Middle frontal gyrus (tissue), 1 donor: ENCODE measurements around the gene CACNG1.

Experiments used
- DNase-seq: peaks from one replicate; pipeline ENCODE4 v3.0.0-alpha.2; 2015; ENCODE audit warnings: low spot score; ENCODE audit errors: extremely low spot score

CACNG1 gene, protein sequence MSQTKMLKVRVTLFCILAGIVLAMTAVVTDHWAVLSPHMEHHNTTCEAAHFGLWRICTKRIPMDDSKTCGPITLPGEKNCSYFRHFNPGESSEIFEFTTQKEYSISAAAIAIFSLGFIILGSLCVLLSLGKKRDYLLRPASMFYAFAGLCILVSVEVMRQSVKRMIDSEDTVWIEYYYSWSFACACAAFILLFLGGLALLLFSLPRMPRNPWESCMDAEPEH

DNA sequence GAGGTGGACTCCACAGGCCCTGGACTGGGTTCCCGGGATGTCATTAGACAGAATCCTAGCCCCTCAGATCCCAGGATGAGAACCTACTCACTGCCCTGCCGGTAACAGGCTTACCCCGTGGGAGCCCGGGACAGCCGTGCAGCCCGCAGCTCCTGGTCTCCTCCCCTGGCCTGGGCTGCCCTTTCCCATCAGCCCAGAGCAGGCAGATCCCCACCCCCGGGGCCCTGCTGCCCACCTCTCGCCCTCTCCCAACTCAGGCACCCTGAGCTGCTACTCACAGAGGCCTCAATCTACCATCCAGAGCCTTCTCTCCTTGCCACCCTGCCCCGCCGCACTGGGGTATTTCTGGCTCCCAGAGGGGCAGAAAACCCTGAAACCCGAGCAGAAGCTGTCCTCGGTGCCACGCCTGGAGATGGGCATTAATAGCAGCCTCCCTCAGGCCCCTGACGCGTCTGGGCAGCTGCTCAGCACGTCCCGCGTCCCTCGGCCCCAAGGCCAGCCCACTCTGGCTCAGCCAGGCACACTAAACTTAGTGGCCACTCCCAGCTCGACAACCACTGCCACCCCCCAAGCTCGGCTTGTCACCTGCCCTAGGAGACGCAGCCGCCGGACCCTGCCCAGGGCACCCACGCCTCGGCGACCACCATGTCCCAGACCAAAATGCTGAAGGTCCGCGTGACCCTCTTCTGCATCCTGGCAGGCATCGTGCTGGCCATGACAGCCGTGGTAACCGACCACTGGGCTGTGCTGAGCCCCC lies at the start of gene CACNG1:
Gene CACNG1 (plus strand): TSS at position 539 of the 757 bp plus-strand sequence. CDS start 107 bp downstream, at position 646.
- DNase-seq, result no peak

DNA sequence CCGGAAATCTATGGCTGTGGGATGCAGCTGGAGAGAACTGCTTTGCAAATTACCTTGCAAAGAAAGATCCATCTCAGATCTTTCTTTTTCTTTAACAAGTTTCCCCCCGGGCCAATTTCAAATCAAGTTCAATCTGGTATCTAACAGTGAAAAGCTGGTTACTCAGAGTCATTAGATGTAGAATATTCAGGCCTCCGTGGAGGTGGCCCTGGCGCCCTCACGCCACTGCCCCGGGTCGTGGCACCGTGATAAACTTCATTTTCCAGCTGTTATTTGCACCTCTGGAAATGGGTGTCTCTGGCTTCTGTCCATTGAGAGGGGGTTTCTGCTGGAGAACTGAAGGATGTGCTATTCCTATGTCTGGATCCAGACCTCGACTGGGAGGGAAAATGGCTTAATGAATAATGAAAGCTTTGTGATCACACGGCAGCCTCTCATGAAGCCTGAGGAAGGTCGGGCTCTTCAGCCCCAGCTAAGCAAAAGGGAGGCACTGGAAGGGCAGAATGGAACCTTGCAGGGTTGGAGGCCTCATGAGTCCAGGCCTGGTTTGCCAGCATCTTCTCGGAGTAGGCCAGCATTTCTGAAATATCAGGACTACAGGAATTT lies 49.3 kb upstream of the CACNG1 start:
- no peak for DNase-seq

DNA sequence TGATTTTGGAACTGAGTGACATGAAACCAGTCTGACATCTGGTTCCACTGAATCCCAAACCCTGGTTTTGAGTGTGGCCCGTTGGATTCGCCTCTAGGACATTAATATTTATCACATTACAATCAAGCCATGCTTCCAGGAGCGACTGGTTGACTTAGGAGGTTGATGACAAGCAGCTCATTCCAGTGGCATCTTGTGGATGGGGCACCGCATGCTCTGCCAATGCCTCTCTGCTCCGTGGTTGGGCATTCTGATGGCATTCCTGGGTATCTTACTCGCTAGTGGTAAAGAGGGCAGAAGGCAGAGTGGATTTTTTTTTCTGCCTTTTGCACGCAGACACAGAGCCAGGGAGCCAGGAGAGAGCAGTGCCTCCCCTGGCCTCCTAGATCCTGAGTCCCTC lies 48.4 kb upstream of the CACNG1 start:
- no peak for DNase-seq

DNA sequence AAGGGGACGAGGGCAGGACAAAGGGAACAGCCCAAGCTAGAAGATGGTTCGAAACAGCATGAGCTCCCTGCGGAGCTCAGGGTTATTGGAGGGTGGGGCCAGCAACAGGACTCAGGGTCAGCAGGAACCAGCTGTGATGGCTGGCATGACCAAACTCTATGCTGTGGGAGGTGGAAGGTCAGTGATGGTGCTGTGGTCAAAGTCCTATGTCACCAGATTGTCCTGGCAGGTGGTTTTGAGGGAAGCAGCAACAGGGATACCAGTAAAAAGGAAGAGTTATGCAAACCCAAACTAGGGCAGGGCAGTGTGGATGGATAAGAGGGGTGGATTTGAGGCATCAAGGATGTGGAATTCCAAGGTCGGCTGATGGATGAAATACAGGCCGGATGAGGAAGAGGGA lies 47.4 kb upstream of the CACNG1 start:
- DNase-seq, result no peak

DNA sequence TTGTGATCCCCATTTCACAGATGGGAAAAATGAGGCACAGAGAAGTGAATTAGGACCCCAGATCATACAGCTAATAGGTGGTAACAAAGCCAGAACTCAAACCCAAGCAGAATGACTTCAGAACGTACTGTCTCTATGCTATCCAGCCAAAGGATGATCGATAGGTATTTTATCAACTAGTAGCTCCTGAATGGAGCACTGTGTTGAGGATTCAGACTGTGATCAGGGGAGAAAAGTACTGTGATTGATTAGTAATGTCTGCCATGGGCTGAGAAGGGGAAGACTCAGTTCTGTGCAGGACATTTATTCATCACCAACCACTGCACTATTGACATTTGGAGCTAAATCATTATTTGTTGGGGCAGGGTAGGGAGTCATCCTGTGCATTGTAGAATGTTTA lies 41.1 kb upstream of the CACNG1 start:
- no peak for DNase-seq

DNA sequence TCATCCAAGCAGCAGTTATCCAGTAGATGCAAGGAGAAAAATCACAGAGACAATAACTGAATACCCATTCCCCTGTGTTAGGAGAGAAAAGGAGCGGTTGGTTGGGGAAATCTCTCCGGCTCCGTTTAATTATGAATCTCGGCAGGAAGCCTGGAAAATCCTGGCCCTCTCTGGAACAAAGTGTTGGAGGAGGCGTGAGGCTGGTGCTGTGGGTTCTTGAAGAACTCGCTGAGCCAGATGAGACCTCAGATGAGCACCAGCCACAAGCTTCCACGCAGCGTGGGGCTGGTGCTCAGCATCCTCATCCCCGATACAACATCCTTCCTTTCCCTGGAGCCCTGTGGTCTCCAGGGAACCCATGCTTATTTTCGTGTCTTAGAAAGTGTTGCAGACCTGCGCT lies 40.2 kb upstream of the CACNG1 start:
- no peak for DNase-seq

DNA sequence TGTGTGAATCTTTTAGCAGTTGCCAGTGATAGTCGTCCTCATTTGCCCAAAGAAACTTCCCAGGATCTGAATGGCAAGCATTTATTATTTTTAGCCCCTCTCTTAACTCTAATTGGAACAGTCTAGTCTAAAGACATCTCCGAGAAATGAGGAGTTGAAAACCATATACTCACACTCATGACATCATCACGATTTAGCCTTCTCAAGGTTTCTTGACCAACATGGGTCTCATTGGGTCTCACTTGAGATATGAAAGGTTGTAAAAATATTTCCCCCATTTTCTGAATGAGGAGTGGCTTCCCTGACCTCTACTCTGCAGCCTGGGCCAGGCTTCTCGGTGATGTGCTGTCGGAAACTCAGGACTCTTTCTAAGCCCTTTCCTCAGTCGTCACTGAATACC lies 37.1 kb upstream of the CACNG1 start:
- no peak for DNase-seq

DNA sequence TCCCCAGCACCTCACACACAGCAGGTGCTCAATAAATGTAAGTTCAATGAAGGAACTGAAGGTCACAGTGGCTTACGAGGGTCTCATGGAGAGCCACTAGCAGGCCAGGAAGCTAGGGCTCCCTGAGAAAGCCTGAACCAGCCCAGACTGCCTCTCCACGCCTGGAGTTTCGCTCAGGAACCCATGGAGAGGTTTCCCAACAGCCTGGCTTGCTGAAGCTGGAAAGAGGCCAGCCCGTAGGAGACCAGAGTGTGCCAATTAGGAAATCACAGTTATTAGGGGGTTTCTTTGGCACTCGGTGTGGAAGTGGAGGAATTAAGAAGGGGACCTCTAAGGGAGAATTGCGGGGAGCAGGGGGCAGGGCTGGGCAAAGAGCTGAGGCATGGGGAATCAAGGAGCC lies 36.3 kb upstream of the CACNG1 start:
- no peak for DNase-seq

DNA sequence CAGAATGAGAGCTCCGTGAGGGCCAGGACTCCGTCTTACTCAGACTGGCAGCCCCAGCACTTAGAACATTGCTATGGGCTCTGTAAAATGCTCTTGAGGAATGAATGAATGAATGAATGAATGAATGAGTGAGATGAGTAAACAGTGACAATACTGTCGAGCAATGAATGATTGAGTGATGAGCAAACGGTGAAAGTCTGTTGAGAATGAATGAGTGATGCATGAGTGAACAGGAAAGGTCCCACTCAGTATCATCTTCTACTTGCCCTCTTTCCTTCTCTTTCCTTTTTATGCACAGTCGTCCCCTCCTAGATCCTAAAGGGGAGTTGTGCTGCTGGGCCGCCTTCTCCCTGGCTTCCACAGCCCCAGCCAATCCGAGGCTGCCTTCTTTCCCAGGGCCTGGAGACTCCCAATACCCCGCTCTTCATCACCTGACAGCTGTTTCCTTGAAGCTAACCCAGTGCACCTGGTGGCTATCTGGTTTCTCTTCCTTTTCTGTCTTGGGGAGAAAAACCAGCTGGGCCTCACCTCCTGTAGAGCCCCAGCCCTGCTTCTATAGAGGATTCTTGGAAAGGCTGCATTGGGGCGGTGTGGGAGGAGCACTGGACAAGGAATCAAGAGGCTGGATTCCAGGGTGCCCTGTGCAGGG lies 32.7 kb upstream of the CACNG1 start:
- no peak for DNase-seq

DNA sequence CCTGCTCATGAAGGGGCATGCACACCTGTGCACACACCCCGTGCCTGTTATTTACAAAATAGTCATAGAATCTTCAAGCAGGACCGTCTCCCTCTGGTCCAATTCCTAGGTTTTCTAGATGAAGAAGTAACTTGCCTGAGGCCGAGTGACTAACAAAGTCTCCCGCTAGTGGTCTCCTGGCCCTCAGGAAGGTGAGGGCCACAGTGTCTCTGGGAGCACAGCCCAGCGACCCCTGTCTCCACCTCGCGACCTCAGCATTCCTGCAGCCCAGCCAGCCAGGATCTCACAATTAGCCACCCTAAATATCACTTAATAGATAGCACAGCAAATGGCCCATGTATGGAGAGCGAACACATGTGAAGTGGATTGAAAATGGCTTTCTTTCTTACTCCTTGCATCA lies 30.5 kb upstream of the CACNG1 start:
- DNase-seq, result no peak

DNA sequence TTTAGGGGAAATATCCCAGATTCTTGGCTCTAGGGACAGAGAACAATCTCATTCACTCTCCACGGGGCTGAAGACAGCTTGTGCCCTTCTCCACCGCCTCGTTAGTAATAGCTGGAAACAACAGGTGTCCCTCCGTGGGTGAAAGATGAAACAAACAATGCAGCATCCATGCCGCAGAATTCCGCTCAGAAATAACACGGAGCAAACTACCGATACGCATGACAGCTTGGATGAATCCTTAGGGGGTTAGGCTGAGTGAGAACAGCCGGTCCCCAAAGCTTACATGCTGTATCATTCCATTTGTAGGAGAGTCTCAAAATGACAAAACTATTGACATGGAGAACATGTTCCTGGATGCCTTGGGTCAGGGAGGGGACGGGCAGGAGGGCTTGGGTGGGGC lies 29.4 kb upstream of the CACNG1 start:
- DNase-seq, result no peak

DNA sequence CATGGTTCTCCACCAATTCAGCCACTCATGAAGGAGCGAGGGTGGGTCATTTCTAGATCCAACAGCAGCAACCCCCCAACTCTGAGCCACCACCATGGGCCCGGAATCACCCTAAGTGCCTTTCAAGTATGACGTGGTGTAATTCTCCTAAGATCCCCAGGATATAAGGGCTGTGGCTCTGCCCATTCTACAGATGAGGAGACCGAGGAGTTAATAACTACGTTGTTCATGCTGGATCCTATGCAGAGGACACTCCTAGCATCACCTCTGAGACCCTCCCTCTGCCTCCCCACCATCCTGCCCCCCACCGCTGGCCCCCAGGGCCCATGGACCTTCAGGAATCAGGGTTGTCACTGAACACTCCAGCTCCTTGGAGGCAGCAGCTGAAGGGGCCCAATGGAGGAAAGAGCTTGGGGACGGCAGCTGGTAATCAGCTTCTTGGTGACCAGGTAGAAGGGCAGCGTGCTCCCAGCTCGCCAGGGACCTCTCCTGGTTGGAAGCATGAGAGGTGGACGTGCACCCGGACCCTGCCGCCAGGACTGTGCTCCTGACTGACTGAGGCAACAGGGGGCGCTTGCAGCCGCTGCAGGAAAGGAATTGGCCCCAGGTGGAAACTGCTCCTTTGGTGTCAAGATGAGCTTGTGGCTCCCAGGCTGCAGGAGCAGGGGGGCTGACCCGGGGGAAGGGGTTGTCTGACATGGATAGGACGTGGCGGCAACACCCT lies 28.2 kb upstream of the CACNG1 start:
- no peak for DNase-seq

DNA sequence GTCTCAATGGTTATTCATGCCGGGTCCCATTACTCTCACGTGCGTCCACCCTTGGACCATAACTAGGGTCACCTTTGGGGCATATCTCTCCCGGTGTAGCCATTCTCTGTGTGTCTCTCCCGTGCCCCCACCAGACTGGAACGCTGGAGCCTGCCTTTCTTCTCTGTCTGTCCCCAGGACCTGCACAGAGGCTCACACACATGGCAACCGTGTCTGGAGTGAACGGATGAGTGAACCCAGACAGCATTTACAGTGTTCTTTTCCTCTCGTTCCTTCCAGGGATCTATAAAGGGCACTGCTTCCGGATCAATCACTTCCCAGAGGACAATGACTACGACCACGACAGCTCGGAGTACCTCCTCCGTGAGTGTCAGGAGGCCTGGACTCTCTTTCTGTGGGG lies 26.4 kb upstream of the CACNG1 start:
- no peak for DNase-seq

DNA sequence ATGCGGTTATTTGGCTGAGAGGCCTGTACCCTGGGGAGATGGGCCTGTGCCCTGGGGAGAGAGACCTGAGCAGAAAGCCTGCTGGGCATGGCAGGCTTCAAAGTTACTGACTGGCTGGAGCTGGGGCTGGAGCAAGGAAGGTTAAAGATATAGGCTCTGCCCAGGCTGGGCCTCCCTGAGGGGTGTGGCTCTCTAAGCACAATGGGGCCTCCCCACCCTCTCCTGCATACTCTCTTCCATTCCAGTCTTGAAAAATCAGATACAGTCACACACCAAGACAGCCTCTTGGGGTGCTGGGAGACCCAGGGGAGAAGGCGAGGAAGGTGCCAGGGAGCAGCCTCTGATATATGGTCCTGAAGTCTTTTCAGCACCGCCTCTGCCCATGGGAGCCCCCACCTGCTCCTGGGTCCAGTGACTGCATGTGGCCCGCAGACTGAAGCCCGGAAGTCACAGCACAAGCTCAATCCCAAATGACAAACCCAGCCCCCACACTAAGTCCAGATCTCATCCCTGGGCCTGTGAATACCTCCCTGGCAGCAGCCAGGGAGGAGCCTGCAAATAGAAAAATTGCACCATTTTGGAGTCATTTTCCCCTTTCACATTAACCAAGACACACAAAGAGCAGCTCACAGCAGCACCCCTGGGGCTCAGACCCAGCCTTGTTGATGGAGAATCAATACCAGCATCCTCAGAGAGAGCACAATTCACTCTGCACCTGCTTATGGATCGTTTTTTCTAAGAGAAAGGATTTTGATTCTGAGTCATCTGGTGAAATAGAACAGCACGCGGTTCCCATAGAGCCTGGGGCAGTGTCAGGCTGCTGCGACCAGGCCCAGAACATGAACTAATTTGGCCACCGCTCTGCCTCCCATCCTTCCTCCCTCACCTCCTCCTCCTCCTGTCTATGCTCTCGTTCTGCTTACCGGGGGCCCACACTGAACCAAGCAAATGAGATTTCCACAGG lies 25.6 kb upstream of the CACNG1 start:
- DNase-seq, result no peak

DNA sequence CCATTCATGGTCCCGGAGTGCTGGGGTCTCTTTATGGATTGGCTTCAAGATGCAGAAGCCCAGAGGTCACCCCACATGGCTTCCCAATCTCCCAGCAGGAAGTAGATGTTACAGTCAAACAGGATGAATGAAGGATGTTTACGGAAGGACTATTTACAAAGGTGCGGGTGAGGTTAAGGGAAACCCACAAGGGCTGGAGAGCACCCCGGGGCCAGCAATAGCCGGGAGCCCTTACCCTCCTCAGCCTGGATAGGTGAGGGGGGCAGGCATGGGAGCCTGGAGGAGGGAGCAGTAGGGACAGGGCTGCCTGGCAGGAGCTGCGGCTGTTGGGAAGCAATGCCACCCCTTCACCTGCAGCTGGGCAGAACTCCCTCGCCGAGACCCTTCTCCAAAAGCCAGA lies 24.5 kb upstream of the CACNG1 start:
- DNase-seq, result no peak

DNA sequence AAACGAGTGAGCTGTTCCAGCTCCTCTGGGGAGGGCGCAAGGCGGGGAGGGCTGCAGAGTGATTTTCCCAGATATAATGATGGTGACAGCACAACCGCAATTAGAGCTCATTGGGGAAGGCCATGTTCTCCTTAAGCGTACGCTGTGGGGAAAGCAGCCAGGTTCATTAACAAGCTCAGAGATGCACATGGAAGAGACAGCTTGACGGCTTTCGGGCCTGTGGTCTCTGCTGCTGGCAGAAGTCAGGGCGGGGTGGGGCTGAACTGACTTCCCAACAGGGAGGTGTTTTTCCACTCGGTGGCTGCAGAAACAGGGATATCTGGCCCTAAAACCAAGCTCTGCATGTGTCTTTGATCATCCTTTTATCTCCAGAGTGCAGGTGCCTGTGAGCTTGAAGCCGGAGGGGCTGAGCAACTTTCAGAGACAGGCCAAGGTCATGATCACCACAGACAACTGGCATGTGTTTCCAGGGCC lies 24.0 kb upstream of the CACNG1 start:
- DNase-seq, result no peak

DNA sequence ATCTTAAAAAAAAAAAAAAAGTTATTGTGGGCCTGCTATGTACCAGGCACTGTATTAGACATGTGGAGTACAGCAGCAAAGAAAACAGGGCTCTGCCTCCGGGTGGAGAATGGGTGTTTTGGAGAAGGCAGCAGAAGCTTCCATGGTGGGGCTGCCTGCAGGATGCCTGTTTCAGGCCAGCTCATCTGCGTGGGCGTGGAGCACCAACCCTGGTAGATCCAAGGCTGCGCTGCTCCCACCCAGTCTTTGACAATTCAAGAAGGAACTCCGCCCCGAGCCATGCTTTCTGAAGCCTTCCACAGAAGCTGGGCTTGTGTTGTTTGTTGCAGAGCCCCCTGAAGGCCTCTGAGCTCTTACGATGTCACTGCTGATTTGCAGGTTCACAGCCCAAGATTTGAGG lies 23.2 kb upstream of the CACNG1 start:
- DNase-seq, result no peak

DNA sequence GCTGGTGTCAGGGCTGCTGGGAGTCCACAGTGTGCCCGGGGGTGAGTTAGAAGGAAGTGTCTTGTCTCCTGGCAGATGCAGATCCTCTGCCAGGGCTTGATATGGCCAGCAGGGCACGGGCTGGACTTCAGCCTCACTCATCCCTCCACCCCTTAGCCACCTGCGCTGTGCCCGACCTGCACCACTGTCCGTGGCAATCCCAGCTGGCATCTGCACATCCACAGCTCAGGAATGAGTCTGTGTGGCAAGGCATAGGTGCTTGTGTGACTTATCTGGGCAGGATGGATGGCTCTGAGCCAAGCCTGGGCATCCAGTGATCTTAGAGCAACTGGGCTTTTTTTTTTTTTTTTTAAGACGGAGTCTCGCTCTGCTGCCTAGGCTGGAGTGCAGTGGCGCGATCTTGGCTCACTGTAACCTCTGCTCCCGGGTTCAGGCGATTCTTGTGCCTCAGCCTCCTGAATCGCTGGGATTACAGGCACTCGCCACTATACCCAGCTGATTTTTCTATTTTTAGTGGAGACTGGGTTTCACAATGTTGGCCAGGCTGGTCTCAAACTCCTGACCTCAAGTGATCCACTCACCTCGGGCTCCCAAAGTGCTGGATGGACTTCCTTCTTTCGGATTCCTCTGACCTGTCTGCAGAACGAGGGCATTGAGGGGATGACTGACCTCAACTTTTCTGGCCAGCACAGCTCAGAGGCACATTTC lies 22.5 kb upstream of the CACNG1 start:
- no peak for DNase-seq

DNA sequence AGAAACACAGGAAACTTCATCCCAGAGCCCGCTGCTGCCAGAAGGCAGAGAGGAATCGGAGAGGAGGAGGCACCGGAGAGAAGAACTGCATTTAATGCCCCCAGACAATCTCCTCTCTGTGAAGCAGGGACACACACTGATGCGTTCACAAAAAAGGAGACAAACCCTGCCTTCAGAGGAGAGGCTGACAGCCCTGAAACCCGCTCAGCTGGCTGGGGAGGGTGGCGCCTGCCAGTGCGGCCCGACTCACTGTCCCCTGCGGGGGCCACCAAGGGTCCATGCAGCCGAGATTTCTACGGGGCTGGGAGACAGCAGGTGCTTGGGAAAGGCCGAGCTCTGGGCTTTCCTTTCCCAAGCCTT lies 21.9 kb upstream of the CACNG1 start:
- DNase-seq, result no peak

DNA sequence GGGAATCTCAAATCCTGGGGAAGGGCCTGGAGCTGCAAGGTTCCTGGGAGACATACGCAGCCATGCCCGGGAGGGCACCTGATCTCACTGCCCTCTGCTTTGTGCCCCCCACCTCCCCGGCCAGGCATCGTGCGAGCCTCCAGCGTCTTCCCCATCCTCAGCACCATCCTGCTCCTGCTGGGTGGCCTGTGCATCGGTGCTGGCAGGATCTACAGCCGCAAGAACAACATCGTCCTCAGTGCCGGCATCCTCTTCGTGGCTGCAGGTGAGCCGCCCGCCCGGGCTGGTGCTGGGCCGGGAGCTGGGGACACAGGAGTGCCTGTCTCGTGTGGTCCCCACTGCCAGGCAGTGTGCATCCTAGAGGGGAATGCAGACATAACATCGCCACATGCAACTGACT lies 19.6 kb upstream of the CACNG1 start:
- no peak for DNase-seq
